Stimulated activated CD8-positive, alpha-beta memory T cell treated with anti-CD3 and anti-CD28 coated beads, Interleukin-4, amount 100 ng/mL, for 4 hours (primary cell): ENCODE results near the gene SENP2.
"Not testable (repeated sequence)": the region's sequence is repeated elsewhere in the genome, so short reads cannot be mapped to it uniquely, and the experiment has no call there.

Source experiments
- DNase-seq, 2 donors: peaks; one replicate each; pipeline ENCODE4 v3.0.0-alpha.2; 2020; ENCODE audit warnings: low read depth in 2 of 2, low spot score in 1 of 2

The SENP2 gene

DNA sequence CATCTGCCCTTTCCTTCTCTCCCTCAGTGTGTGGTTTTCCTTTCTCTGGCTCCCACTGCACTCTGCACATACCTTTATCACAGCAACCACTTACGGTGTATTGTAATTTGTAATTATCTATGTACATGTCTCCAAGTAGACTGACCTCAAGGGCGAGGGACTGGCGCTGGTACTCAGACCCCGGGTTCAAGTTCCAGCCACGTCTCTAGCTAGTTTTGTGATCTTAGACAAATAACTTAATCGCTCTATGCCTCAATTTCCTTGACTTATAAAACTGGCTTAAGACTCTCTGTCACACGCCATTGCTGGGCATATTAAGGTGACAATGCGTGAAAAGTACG lies 607 bp upstream of the SENP2 start:
- DNase-seq, result no peak

DNA sequence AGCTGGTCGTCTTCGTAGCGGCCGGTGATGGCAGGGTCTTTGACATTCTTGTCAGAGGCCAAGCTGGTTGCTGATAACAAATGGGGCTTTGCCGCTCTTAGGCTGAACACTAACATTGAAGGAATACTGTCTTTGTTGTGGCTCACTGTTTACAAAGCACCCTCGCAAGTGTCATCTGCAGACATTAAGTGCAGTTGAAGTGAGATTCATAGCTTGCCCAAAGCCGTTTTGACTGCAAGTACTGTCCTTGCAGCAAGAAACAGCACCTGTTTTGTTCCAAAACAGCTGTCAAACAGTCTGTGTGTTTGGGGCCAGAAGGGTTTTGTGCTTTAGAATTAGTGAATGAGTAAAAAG lies 568 bp downstream of the SENP2 start:
- no peak for DNase-seq

DNA sequence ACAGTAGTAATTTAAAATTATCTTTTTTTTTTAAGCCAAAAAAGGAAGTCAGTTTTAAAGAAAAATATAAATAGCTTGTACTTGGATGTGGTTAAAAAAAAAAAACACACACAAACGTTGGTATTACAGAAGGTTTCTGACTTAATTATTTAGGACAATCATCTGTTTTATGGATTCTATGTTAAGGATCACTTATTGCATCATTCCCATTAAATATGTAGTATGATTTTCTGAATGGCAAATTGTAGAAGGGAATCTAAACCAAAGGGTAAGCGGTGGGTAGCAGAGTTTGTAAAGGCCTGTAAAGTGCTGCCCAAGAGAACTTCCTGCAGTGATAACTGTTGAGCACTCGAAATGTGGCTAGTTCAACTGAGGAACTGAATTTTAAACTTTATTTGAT lies 8.0 kb downstream of the SENP2 start:
- DNase-seq, result no peak

DNA sequence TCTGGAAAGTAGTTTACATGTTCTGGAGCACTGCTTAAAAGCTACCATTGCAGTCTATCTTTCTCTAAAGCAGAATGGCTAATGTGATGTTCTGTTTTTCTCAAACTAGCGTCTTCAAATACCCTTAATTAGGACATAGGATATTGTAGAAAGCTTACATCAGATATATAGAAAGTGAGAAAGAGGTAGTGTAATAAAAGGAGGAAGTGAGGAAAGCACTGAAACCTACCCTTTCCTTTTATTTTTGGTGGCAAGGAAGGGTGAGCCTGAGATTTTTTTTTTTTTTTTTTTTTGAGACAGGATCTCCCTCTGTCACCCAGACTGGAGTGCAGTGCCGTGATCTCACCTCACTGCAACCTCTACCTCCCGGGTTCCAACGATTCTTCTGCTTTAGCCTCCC lies 9.4 kb downstream of the SENP2 start:
- DNase-seq, result no peak

DNA sequence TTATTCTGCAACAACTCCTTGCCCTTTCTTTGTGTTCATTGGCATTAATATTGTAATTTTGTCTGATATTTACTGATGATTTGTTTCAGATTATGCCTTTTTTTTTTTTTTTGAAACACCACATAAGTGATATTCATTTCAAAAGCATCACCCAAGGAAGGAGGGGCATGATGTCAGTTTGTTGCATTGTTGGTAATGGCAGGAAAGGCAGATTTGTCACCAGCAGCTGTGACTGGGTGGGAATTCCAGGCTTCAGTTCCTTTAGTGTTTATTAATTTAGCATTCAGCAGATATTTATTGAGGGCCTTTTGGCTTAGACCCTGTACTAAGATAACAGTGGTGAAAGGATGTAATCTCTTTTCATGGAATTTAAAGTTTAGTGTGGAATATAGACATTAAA lies 19.5 kb downstream of the SENP2 start:
- DNase-seq, result no peak

DNA sequence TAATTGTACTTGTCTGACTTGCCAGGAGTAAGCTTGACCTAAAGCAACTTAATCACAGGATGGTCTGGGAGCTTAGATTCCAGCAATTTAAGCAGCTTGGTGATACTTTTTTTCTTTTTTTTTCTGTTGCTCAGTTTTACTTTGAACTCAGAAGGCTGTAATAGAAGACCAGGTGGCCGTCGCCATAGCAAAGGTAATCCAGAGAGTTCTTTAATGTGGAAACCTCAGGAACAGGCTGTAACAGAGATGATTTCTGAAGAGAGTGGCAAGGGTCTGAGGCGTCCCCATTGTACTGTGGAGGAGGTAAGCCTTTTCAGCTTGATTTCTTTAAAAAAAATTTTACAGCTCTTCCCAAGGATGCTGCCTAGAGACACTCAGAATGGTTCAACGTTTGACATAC lies 20.1 kb downstream of the SENP2 start:
- DNase-seq, result no peak

DNA sequence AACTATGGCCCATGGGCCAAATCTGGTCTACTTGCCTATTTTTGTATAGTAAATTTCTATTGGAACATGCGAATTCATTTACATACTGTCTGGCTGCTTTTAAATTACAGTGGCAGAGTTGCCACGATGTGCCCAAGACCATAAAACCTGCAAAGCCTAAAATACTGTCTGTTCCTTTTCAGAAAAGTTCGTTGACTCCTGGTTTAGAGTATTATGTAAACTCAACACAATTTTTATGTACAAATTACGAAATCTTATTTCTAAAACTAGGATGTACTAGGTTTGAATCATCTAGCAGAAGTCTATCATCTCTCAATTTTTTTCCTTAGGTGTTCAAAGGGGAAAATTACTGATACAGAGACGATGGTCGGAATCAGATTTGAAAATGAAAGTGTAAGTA lies 26.9 kb downstream of the SENP2 start:
- no peak for DNase-seq

DNA sequence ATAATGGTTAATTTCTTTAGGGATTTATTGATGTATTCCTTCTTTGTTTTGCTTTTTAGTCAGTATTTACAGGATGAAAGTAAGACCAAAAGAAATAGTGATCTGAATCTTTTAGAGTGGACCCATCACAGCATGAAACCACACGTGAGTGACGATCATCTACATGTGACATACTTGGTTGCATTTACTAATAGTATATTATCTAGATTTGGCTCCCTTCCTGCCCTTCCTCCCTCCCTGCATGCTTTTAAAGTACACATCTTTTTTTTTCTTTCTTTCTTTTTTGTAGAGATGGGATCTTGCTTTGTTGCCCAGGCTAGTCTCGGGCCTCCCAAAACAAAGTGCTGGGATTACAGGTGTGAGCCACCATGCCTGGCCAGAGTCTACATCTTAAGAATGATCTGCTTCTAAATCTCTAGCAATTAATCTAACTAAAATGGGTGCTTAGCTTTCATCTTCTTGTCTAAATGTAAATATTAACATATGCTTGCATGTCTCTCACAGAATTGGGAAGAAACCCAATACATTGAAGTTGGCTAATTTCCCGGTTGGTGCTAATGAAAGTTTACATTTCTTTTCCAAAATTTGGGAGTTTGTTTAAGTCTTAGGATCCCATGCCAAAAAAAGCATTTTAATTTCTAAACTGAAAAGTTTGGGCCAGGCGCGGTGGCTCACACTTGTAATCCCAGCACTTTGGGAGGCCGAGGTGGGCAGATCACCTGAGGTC lies 38.0 kb downstream of the SENP2 start:
- DNase-seq, result no peak

DNA sequence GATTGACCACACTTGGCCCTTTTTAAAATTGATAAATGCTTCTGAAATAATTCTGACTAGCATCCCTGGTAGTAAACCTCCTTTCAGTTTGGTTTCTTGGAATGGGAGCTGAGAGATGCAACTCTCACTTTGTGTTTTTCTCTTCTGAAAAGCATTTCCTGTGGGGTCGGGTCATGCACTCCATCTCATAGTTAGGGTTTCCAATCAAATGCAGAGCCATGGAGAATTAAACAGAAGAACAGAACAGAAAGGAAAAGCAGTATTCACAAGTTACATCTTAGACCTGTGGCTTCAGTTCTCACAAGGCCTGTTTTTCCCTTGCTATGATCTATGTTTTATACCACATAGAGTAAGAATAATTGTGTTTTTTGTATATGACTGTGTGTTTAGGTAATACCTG lies 39.7 kb downstream of the SENP2 start:
- DNase-seq, result no peak

DNA sequence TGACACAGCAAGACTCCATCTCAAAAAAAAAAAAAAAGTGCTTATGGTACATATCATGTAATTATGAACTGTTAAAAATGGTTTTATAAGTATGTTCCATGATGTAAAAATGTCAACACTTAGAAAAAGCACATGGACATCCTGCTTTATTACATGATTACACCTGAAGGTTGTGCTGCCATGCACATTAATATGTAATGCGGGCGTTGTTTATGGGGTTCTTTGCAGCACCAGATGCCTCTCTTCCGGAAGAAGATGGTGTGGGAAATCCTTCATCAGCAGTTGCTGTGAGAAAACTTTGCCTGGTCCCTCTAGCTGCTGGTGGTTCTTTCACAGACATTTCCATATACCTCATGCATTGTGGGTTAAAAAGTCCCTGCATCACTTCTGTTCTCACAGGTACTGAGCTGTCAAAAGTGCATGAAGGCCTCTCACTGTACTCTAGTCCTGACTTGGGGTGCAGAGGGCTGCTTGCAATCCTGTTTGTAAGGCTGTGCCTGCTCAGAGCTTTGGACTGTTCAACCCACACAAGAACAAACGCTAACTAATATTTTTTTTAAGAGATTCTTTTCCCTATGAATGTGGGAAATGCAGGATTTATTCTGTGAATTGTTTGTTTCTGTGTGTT lies 43.6 kb downstream of the SENP2 start:
- no peak for DNase-seq

DNA sequence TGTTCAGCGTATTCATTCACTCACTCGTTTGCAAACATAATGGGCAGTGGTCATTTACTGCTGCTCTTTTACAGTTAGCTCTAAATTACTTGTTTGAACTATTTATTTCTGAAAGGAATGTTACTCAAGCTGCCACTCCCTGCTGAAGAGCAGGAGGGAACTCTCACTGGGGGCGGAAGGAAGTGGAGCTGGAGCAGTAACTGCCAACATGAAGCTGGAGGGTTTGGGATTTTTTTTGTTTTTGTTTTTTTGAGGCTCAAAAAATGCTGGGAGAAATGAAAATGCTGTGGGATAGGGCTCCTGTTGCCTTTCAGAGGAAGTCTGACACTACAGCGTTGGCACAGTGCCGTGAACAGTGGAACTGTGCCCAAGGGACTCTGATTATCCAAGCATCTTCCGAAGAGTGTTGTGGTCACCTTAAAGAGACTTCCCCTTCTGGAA lies 44.1 kb downstream of the SENP2 start:
- no peak for DNase-seq

DNA sequence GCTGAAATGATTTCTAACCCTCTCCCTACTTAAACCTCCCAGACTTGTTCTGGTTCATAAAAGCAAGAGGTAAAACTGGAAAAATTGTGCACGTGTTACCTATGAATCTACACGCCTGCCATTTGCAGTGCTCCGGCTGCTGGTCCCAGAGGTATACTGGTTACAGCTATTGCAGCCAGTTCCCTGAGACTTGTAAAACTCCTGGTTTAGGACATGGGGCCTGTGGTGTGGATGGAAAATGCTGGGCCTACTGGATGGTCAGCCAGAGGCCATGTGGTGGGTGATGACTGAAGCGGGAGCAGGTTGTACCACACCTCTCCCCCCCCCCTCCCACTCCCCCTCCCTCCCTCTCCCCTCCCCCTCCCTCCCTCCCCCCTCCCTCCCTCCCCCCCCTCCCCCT lies 45.0 kb downstream of the SENP2 start:
- DNase-seq, result no peak

DNA sequence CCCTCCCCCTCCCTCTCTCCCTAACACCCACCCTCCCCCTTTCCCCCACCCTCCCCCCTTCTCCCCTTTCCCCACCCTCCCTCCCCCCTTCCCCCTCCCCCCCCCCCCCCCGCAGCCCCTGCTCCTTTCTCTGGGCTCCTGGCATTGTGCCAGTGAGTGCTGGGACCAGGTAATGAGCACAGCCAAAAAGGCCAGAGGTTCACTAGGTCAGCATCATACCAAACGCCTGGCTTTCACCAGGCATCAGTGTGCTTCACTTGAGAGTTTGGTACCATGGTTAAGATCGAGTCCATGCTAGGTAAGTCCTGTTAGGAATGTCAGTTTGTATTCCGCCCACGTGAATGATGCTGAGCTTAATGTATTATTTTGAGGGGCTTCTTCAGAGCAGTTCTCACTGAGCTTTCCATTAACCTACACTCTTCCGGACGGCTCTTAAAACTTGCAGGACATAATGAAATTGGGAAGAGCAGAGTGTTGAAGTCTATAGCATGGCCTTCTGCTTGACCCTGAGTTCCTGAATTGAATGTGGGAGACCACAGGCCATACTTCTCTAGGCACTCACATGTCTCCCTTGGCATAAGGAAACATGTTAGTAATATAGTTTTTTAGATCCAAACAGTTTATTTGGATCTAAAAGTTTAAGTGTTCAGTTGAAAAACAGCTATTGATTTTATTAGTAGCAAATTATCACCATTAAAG lies 45.6 kb downstream of the SENP2 start:
- DNase-seq, result no peak

DNA sequence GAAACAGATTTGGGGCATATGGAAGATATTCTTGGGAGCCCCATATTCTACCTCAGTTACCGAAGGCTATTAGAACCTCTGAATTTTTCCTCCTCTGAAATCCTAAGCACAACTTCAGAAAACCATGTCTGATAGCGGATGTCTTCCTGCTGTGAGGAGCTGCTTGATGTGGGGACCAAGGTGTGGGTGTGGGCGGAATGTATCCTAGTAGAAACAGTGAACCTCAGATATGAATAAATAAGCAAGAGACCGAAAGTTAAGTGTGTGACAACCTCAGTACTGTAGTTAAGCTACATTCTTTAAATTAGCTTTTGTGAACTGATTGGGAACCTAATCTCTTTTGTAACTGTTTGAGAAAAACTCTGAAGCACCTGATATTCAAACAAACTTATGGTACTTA lies 46.9 kb downstream of the SENP2 start:
- no peak for DNase-seq

DNA sequence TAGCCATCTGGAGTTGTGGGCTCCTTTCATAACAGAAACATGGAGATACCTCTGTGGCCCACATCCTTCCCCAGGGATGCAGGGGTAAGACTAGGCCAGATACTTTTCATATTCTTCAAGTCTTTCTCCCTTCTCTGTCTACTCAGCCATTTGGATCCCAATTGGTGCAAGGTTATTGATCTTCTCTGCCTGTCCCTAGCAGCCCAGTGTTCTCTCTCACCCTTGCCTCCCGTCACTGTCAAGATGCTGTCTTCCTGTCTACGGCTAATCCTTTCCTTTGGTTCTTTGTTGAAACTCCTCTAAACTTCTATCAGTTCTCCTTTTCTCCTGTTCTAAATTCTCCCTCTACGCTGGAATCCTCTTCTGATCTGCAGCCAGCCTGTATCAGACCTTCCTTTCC lies 51.3 kb downstream of the SENP2 start:
- DNase-seq, result no peak

DNA sequence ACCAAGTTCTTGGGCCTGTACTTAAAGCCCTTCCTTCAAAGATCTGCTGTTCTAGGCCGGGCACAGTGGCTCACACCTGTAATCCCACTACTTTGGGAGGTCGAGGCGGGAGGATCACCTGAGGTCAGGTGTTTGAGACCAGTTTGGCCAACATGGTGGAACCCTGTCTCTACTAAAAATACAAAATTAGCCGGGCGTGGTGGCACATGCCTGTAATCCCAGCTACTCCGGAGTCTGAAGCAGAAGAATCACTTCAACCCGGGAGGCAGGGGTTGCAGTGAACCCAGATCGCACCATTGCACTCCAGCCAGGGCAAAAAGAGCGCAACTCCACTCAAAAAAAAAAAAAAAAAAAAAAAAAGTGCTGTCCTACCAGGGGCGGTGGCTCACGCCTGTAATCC lies 52.6 kb downstream of the SENP2 start:
- DNase-seq, result not testable (repeated sequence)

DNA sequence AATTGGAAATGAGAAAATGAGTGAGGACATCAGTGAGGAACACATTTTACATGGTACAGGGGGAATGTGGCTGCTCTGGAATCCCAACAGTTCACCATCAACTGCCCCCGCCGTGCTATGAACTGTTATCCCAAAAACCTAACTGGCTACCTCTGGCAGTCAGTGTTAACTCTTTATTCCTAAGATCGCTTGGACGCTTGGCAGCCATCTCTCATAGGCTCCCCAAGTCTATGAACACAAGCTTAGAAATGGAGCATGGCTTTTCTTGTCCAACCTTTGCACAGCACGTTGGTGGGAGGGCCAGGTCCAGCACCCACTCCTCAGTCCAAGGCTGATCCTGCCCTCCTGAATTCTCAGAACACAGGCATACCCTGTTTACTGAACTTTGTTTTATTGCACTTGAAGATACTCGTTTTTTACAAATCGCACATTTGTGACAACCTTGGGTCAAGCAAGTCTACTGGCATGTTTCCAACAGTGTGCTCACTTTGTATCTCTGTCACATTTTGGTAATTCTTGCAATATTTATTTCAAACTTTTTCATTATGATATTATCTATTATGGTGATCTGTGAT lies 53.6 kb downstream of the SENP2 start:
- DNase-seq, result no peak

DNA sequence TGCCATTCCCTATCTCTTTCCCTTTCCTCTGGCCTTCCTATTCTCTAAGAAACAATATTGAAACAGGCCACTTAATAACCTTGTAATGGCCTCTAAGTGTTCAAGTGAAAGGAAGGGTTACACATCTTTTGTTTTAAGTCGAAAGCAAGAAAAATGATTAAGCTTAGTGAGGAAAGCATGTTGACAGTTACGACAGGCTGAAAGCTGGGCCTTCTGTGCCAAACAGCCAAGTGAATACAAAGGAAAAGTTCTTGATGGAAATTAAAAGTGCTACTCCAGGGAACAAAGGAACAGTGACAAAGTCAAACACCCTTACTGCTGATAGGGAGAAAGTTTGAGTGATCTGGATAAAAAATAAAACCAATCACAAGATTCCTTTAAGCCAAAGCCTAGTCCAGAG lies 54.2 kb downstream of the SENP2 start:
- DNase-seq, result no peak

DNA sequence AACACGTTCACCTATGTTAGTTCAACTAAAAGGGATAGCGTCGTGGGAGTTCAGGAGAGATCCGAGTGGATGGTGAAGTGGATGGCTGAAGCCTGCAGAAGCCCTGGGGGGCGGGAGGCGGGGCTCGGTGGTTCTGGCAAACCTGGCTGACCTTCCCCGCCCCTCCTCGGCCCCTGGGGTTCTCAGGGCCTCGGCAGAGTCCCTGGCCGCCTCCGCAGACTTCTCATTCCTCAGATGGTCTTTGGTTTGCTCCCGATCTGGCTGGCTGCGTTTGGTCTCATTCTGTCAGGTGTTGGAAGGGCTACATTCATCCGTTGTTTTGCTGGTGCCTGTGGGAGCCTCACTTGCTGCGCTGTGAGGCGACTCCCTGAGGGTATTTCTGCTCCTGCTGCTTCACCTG lies 59.1 kb downstream of the SENP2 start:
- DNase-seq, result not testable (repeated sequence)

DNA sequence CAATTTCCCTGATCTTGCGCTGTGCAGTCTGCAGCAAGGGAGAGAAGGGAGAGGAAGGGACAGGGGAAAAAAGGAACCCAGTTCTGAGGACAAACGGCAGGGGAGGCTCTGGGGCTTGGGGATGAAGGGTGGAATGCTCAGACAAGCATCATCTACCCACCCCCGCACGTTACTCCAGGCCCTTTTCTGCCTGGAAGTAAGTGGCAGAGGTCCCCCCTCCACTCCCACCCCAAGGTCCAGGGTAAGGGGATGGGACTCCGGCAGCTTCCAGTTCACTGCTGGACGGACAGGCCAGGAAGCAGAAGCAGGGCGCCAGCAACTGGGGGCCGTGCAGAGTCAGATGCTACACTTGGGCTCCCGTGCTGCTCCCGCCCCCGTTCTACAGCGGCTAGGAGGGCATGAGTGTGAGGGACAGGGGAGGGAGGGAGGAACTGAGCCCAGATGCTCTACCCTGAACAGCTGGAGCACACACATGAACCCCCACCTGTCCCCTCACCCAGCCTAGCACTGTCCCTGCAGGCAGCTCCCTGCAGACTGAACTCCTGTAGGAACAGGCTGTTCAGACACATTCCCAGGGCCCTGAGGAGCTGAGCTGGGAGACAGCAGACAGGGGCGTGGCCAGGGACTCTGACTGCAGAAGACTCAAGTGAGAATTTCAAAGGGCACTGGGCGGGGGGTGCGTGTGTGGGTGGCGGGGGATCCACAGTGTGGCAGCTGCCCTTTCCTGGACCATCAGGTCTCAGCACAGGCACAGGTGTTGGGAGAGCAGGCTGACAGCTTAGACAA lies 59.7 kb downstream of the SENP2 start:
- DNase-seq, result no peak

DNA sequence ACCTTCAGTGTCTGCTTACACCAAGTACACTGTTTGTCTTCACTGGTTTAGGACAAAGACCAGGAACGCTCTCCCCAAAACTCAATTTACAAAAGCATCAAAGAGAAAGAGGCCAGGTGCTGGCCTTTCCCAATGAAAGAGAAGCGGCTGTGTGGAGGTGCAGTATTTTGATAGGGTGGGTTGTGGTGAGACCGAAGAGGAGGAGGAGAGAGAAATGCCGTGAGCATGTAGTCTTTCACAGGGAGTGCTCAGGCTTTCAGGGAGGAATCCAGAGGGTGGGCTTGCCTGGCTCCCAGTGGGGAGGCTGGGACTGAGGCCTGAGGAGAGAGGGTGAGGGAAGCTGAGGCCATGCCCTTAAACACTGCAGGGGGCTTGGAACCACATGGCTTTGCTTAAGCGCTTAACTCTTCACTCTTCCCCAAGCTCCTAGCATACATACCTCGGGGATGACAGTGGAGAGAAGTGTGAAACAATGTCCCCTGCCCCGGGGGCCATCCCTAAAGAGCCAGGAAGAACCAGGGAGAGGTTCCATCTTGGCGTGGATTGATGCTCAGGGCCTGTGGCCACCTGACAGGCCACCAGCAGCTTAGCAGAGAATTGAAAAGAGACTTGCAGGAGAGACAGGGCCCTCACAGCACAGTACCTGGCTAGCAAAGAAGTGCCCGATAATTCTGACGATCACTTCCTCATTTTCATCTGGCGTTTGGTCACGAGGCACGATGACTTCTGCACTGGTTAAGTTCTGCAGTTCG lies 60.5 kb downstream of the SENP2 start:
- DNase-seq, result no peak
